WTC11 (cell line): ENCODE measurements around the gene DDX28. TPM values are rescaled to one million over a fixed set of nuclear protein-coding genes. Genes with fewer than 3 reads are reported as not detected.

Experiments
- ATAC-seq: fragments of 200-7000 bp; cut with Tn5 transposase; 2 replicates; pipeline ENCODE4 v1.10.0; 2021; ENCODE audit warnings: mild to moderate bottlenecking, moderate library complexity
- CTCF ChIA-PET: fragments of 300-600 bp; sonication (Branson Sonifier 250); formaldehyde crosslinking; loops from one replicate; lab custom pipeline; 2021; ENCODE audit warnings: antibody characterized with exemption; lab: Charles Lee
- POLR2A ChIA-PET: fragments of 350-600 bp; sonication (Branson Sonifier 250); formaldehyde crosslinking; loops from one replicate; lab custom pipeline; 2021; ENCODE audit warnings: antibody characterized with exemption; lab: Charles Lee
- DNase-seq: peaks from one replicate; pipeline ENCODE4 v3.0.0; 2021; ENCODE audit warnings: low spot score
- H3K27ac Mint-ChIP-seq: 2 replicates; pipeline ENCODE4 v1.8.0; 2021; ENCODE audit warnings: mixed read lengths
- H3K27me3 Mint-ChIP-seq: 2 replicates; pipeline ENCODE4 v1.8.0; 2021; ENCODE audit warnings: low read depth, mild to moderate bottlenecking, moderate library complexity, mixed read lengths
- H3K36me3 Mint-ChIP-seq: 2 replicates; pipeline ENCODE4 v1.8.0; 2021; ENCODE audit warnings: mixed read lengths
- H3K4me1 Mint-ChIP-seq: 2 replicates; pipeline ENCODE4 v1.8.0; 2022; ENCODE audit warnings: mixed read lengths
- H3K4me3 Mint-ChIP-seq: 2 replicates; pipeline ENCODE4 v1.8.0; 2021; ENCODE audit warnings: mild to moderate bottlenecking, moderate library complexity, mixed read lengths
- H3K9me3 Mint-ChIP-seq: 2 replicates; pipeline ENCODE4 v1.8.0; 2021; ENCODE audit warnings: mixed read lengths
- ATF6 ChIP-seq: sonication (generic); formaldehyde crosslinking; IDR thresholded peaks from 2 replicates; pipeline ENCODE4 v1.8.1; 2023; ENCODE audit warnings: mild to moderate bottlenecking, missing genetic modification reagents
- CREM ChIP-seq: sonication (generic); formaldehyde crosslinking; IDR thresholded peaks from 2 replicates; pipeline ENCODE4 v1.8.1; 2022; ENCODE audit warnings: mild to moderate bottlenecking, missing genetic modification reagents, moderate library complexity
- E2F4 ChIP-seq: sonication (generic); formaldehyde crosslinking; IDR thresholded peaks from 2 replicates; pipeline ENCODE4 v1.8.1; 2022; ENCODE audit warnings: low read depth, mild to moderate bottlenecking, moderate library complexity, missing genetic modification reagents, borderline replicate concordance
- EMX1 ChIP-seq: fragments of 250-450 bp; sonication (Bioruptor Pico); IDR thresholded peaks from 2 replicates; pipeline ENCODE4 v1.8.0; 2021; ENCODE audit warnings: mild to moderate bottlenecking
- ETV6 ChIP-seq: sonication (generic); formaldehyde crosslinking; IDR thresholded peaks from 2 replicates; pipeline ENCODE4 v1.8.1; 2022; ENCODE audit warnings: mild to moderate bottlenecking, missing genetic modification reagents
- GTF2I ChIP-seq: fragments of 250-450 bp; sonication (Bioruptor Pico); conservative IDR thresholded peaks from 2 replicates; pipeline ENCODE4 v1.4.0; 2021; ENCODE audit warnings: mild to moderate bottlenecking
- PRRX2 ChIP-seq: fragments of 250-450 bp; sonication (Bioruptor Pico); IDR thresholded peaks from 2 replicates; pipeline ENCODE4 v1.8.0; 2021; ENCODE audit warnings: mild to moderate bottlenecking
- ZNF281 ChIP-seq: sonication (generic); formaldehyde crosslinking; IDR thresholded peaks from 2 replicates; pipeline ENCODE4 v1.8.0; 2023; ENCODE audit warnings: mild to moderate bottlenecking, missing genetic modification reagents
- ZNF423 ChIP-seq: fragments of 250-450 bp; sonication (Bioruptor Pico); IDR thresholded peaks from 2 replicates; pipeline ENCODE4 v2.1.2; 2022; ENCODE audit warnings: mild to moderate bottlenecking, moderate library complexity
- ZNF671 ChIP-seq: fragments of 250-450 bp; sonication (Bioruptor Pico); IDR thresholded peaks from 2 replicates; pipeline ENCODE4 v1.8.0; 2021; ENCODE audit warnings: mild to moderate bottlenecking
- ZSCAN18 ChIP-seq: fragments of 250-450 bp; sonication (Bioruptor Pico); IDR thresholded peaks from 2 replicates; pipeline ENCODE4 v2.1.2; 2022; ENCODE audit warnings: mild to moderate bottlenecking, moderate library complexity
- total RNA-seq: library from RNA; stranded (reverse); gene quantifications from 3 replicates; pipeline ENCODE4 v1.2.3, GENCODE V29; 2021
- TF ChIP-seq, protein P1 (sequence below): fragments of 200-600 bp; IDR thresholded peaks from 2 replicates; pipeline ENCODE4 v1.8.0; 2022; ENCODE audit warnings: antibody characterized with exemption
- TF ChIP-seq, protein P2 (sequence below): sonication (generic); formaldehyde crosslinking; IDR thresholded peaks from 2 replicates; pipeline ENCODE4 v1.8.0; 2022; ENCODE audit warnings: mild to moderate bottlenecking, missing genetic modification reagents

Gene DDX28
- total RNA-seq, 1 experiment from 2014 or later = 15.2 TPM

DNA sequence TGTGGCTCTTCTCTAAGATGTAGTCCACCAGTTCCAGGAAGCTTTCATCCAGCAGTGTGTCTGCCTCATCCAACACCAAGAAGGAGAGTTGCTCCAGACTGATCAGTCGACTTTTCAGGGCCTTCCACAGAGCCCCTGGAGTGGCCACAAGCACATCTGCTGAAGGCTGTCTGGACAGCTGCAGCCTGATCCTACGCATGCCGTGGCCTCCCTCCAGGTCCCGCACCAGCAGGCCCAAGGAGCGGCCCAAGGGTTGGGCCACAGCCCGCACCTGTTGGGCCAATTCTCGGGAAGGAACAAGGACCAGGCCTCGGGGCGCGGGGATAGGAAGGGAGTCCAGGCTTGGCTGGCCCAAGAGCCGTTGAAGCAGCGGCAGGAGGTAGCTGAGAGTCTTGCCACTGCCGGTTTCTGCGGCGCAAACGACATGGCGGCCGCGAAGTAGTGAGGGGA is 729 bp downstream of the DDX28 start (continued):
- TF ChIP-seq, protein P1, sequence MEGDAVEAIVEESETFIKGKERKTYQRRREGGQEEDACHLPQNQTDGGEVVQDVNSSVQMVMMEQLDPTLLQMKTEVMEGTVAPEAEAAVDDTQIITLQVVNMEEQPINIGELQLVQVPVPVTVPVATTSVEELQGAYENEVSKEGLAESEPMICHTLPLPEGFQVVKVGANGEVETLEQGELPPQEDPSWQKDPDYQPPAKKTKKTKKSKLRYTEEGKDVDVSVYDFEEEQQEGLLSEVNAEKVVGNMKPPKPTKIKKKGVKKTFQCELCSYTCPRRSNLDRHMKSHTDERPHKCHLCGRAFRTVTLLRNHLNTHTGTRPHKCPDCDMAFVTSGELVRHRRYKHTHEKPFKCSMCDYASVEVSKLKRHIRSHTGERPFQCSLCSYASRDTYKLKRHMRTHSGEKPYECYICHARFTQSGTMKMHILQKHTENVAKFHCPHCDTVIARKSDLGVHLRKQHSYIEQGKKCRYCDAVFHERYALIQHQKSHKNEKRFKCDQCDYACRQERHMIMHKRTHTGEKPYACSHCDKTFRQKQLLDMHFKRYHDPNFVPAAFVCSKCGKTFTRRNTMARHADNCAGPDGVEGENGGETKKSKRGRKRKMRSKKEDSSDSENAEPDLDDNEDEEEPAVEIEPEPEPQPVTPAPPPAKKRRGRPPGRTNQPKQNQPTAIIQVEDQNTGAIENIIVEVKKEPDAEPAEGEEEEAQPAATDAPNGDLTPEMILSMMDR = no peak
- TF ChIP-seq ETV6 (CRISPR knock-in tag) = no peak
- no peak for TF ChIP-seq ZNF423
- TF ChIP-seq EMX1 (CRISPR knock-in tag) = no peak
- no peak for TF ChIP-seq ZNF671 (CRISPR knock-in tag)
- TF ChIP-seq ZNF281 (CRISPR knock-in tag) = no peak
- no peak for TF ChIP-seq CREM
- no peak for TF ChIP-seq ATF6 (CRISPR knock-in tag)
- no peak for TF ChIP-seq GTF2I (CRISPR knock-in tag)

- ATAC-seq (no peak), DNase-seq (no peak)
- POLR2A ChIA-PET = interaction anchor here (0.7 kb wide), 1 partner anchor 326 kb away, joined by 3 read pairs; no protein-coding TSS in a partner anchor
- Mint-ChIP-seq H3K36me3 (peaks cover 6% of the 10 kb centered on the region; the same call in 1 of the 2 replicates), H3K9me3 (no peaks in the 10 kb centered on the region), H3K4me3 (peak overlapping the region; percentile 100), H3K27me3 (no peaks in the 10 kb centered on the region; the same call in 1 of the 2 replicates), H3K4me1 (peaks cover 15% of the 10 kb centered on the region), H3K27ac (no peak overlapping the region)
- CTCF ChIA-PET = interaction anchor here (2.1 to 3.2 kb wide), 3 partner anchors 63 to 205 kb away, joined by 5 to 17 read pairs (median 11); no protein-coding TSS in a partner anchor
- TF ChIP-seq PRRX2 (CRISPR knock-in tag) = no peak
Measured at GRCh38 chr16:68021490-68021889, 1.5 kb downstream of the DDX28 start.

DNA sequence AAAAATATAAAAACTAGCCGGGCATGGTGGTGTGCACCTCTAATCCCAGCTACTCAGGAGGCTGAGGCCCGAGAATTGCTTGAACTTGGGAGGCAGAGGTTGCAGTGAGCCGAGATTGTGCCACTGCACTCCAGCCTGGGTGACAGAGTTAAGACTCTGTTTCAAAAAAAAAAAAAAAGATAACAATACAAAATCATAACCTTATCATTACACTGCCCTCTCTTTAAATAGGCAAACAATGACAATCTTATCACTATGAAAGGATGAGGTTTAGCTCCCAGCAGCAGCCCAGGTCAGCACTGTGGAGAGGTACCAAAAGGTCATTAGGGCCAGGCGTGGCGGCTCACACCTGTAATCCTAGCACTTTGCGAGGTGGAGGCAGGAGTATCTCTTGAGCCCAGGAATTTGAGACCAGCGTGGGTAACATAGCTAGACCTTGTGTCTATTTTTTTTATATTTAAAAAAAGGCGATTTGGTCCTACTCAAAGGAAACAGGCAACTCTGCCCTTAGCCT is 3.8 kb downstream of the DDX28 start:
- Mint-ChIP-seq H3K36me3 (peaks cover 6% of the 10 kb centered on the region; the same call in 1 of the 2 replicates), H3K27ac (no peak overlapping the region), H3K4me1 (peaks cover 13% of the 10 kb centered on the region), H3K4me3 (no peak overlapping the region), H3K9me3 (no peaks in the 10 kb centered on the region), H3K27me3 (no peaks in the 10 kb centered on the region; the same call in 1 of the 2 replicates)
- POLR2A ChIA-PET = no interaction called here
- no peak for DNase-seq
- CTCF ChIA-PET = interaction anchor here (2.5 kb wide), 1 partner anchor 22 kb away, joined by 6 read pairs; no protein-coding TSS in a partner anchor
- no peak for ATAC-seq
- TF ChIP-seq ZSCAN18 = no peak

- TF ChIP-seq E2F4 (CRISPR knock-in tag) = no peak
- TF ChIP-seq, protein P2, sequence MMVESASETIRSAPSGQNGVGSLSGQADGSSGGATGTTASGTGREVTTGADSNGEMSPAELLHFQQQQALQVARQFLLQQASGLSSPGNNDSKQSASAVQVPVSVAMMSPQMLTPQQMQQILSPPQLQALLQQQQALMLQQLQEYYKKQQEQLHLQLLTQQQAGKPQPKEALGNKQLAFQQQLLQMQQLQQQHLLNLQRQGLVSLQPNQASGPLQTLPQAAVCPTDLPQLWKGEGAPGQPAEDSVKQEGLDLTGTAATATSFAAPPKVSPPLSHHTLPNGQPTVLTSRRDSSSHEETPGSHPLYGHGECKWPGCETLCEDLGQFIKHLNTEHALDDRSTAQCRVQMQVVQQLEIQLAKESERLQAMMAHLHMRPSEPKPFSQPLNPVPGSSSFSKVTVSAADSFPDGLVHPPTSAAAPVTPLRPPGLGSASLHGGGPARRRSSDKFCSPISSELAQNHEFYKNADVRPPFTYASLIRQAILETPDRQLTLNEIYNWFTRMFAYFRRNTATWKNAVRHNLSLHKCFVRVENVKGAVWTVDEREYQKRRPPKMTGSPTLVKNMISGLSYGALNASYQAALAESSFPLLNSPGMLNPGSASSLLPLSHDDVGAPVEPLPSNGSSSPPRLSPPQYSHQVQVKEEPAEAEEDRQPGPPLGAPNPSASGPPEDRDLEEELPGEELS (CRISPR knock-in tag) = no peak
- no peak for ATAC-seq
- Mint-ChIP-seq H3K4me1 (no peaks in the 10 kb centered on the region), H3K27ac (peak within 1 kb of the TSS; percentile 10; the same call in 1 of the 2 replicates), H3K36me3 (no peaks in the 10 kb centered on the region), H3K4me3 (no peak within 1 kb of the TSS), H3K9me3 (no peaks in the 10 kb centered on the region), H3K27me3 (no peaks in the 10 kb centered on the region; the same call in 1 of the 2 replicates)
- CTCF ChIA-PET = interaction anchor here (0.9 to 2.7 kb wide), 4 partner anchors 22 to 616 kb away, joined by 3 to 13 read pairs (median 5); no protein-coding TSS in a partner anchor
- POLR2A ChIA-PET = no interaction called here
- DNase-seq = no peak
Measured at GRCh38 chr16:68015681-68016080, 7.4 kb downstream of the DDX28 start, which contains the start of gene DPEP2NB. Gene DPEP2NB (minus strand): TSS chr16:68015911. CDS start chr16:68015770, 141 bp downstream.
